ENCODE data around the gene LMO3.

The LMO3 gene

DNA sequence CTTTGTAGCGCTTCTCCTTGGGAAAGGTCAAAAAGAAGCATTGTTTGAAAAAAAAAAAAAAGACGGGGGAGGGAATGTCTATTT lies at the start of gene LMO3:
TSS of gene LMO3 (minus strand) at position 46 of the 84 bp plus-strand sequence. CDS start 5,302 bp downstream, outside the sequence.
- no peak within 1 kb of the TSS for H3K4me3 Mint-ChIP-seq
- no peak for DNase-seq
- peaks cover 62% of the 10 kb centered on the region for H3K27me3 Mint-ChIP-seq
- H3K9me3 Mint-ChIP-seq, result peaks cover 2% of the 10 kb centered on the region
- H3K36me3 Mint-ChIP-seq (ENCODE audit: low read depth), result no peaks in the 10 kb centered on the region
- no peak within 1 kb of the TSS for H3K27ac Mint-ChIP-seq
- no peaks in the 10 kb centered on the region for H3K4me1 Mint-ChIP-seq (ENCODE audit: low read depth)

GRCh38 chr12:16636435-16637055 lies 30.6 kb upstream of the LMO3 start:
- H3K27me3 Mint-ChIP-seq, result no peaks in the 10 kb centered on the region
- H3K36me3 Mint-ChIP-seq (ENCODE audit: low read depth), result no peaks in the 10 kb centered on the region
- H3K9me3 Mint-ChIP-seq, result peaks cover 3% of the 10 kb centered on the region
- no peaks in the 10 kb centered on the region for H3K4me1 Mint-ChIP-seq (ENCODE audit: low read depth)
- DNase-seq, result no peak
- H3K27ac Mint-ChIP-seq, result no peak overlapping the region
- H3K4me3 Mint-ChIP-seq, result no peak overlapping the region

DNA sequence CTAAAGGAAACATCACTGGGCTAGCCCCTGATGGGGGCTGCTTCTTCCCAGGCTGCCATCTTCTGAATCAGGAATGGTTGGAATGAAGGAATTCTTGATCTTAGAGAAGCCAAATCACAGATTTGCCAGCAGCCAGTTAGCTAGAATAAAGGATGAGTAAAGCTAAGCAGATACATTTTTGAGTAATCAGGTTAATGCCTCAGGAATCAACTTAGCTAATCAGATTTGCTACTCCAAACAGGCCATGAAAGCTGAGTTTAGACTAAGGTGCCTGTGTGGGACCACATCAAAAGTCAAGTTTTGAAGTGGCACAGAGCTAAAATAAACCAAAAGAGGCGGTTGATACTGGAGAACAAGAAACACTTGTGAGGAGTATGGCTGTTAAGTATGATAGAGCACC lies 28.8 kb upstream of the LMO3 start:
- H3K36me3 Mint-ChIP-seq (ENCODE audit: low read depth), result no peaks in the 10 kb centered on the region
- no peak overlapping the region for H3K4me3 Mint-ChIP-seq
- DNase-seq, result no peak
- H3K9me3 Mint-ChIP-seq, result peaks cover 6% of the 10 kb centered on the region
- no peaks in the 10 kb centered on the region for H3K4me1 Mint-ChIP-seq (ENCODE audit: low read depth)
- H3K27me3 Mint-ChIP-seq, result no peaks in the 10 kb centered on the region
- no peak overlapping the region for H3K27ac Mint-ChIP-seq

DNA sequence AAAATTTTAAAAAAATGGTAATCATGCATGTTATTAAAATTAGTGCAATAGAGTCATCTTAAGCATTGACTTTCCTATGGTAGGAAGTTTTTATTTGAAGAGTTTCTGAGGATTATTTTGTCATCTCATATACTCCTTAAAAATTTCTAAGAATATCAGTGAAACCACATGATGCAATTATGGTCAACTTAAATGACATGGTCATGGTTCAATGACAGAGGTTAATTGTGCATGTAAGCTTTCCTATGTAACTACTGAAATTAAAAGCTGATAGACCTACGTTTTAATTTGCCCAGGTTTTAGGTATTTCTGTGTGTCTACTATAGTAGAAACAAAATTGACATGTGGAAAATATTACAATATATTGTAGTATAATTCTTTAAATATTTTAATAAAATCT lies 21.0 kb upstream of the LMO3 start:
- DNase-seq, result no peak
- peaks cover 7% of the 10 kb centered on the region for H3K9me3 Mint-ChIP-seq
- no peaks in the 10 kb centered on the region for H3K4me1 Mint-ChIP-seq (ENCODE audit: low read depth)
- no peaks in the 10 kb centered on the region for H3K27me3 Mint-ChIP-seq
- no peaks in the 10 kb centered on the region for H3K36me3 Mint-ChIP-seq (ENCODE audit: low read depth)
- H3K4me3 Mint-ChIP-seq, result no peak overlapping the region
- H3K27ac Mint-ChIP-seq, result no peak overlapping the region

DNA sequence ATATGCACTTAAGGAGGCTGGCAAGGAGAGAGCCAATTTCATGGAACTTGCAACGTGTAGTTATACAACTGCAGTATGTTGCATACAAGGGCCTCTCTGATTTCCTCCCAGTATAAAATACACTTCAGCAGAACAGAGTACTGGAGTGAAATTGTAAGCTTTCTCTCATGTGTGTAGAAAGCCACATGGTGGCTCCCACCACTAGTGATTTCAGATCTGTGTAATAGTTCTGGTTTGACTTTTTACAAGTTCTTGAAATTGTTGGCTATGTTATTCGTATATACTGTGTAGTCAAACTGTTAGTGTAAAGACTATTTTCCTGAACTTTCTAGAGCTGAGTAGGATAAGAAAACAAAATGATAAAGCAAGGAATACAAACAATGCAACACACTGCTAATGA lies 16.4 kb upstream of the LMO3 start:
- H3K27me3 Mint-ChIP-seq, result no peaks in the 10 kb centered on the region
- no peak overlapping the region for H3K27ac Mint-ChIP-seq
- H3K4me3 Mint-ChIP-seq, result no peak overlapping the region
- no peaks in the 10 kb centered on the region for H3K36me3 Mint-ChIP-seq (ENCODE audit: low read depth)
- DNase-seq, result no peak
- H3K4me1 Mint-ChIP-seq (ENCODE audit: low read depth), result no peaks in the 10 kb centered on the region
- peaks cover 2% of the 10 kb centered on the region for H3K9me3 Mint-ChIP-seq

DNA sequence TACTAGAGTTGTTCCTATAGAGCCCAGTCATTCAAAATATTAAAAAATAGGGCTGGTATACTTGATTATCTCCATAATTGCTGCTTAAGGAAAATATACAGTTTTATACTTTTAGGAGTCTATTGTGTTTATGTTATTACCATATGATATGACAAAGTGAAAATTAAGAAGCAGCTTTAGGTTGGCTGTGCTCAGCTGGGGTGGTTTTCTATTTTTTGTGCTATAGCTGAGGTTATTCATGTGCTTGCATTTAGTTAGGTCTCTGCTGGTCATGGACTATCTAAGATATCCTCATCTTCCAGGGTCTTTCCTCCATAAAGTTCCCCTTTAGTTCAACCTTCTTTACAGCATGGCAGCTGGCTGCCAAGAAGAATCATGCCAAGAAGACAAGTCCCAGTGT lies 13.6 kb upstream of the LMO3 start:
- H3K9me3 Mint-ChIP-seq, result peaks cover 2% of the 10 kb centered on the region
- H3K4me1 Mint-ChIP-seq (ENCODE audit: low read depth), result no peaks in the 10 kb centered on the region
- H3K27me3 Mint-ChIP-seq, result no peaks in the 10 kb centered on the region
- DNase-seq, result no peak
- H3K4me3 Mint-ChIP-seq, result no peak overlapping the region
- no peak overlapping the region for H3K27ac Mint-ChIP-seq
- no peaks in the 10 kb centered on the region for H3K36me3 Mint-ChIP-seq (ENCODE audit: low read depth)

GRCh38 chr12:16618256-16618655 lies 12.3 kb upstream of the LMO3 start:
- Mint-ChIP-seq H3K27me3 (no peaks in the 10 kb centered on the region), H3K36me3 (ENCODE audit: low read depth) (no peaks in the 10 kb centered on the region), H3K4me3 (no peak overlapping the region), H3K27ac (no peak overlapping the region), H3K9me3 (peaks cover 2% of the 10 kb centered on the region), H3K4me1 (ENCODE audit: low read depth) (no peaks in the 10 kb centered on the region)
- no peak for DNase-seq

- no peak overlapping the region for H3K27ac Mint-ChIP-seq
- H3K36me3 Mint-ChIP-seq (ENCODE audit: low read depth), result no peaks in the 10 kb centered on the region
- H3K4me3 Mint-ChIP-seq, result no peak overlapping the region
- no peak for DNase-seq
- peaks cover 17% of the 10 kb centered on the region for H3K27me3 Mint-ChIP-seq
- H3K4me1 Mint-ChIP-seq (ENCODE audit: low read depth), result no peaks in the 10 kb centered on the region
- no peaks in the 10 kb centered on the region for H3K9me3 Mint-ChIP-seq
These were observed 7.2 kb upstream of the LMO3 start for GRCh38 chr12:16613199-16613598.

DNA sequence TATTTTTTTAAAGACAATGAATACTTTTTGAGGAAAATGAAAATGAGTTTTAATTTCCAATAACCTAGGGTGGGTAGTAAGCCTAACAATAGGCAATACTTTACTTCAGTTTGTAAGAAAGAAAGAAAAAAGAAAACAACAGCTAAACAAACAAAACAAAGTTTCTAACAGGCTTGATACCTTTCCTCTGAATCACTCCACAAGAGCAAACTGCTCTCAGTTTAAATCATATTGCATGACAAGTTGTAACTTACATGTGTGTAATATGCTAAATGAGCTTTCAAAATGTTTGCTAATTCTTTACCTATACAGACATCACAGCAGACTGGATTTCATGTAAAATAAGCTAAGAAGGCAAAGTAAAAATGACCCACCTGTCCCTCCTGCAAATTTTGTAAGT lies 6.7 kb upstream of the LMO3 start:
- DNase-seq, result no peak
- Mint-ChIP-seq H3K27ac (no peak overlapping the region), H3K4me1 (ENCODE audit: low read depth) (no peaks in the 10 kb centered on the region), H3K36me3 (ENCODE audit: low read depth) (no peaks in the 10 kb centered on the region), H3K4me3 (no peak overlapping the region), H3K9me3 (no peaks in the 10 kb centered on the region), H3K27me3 (peaks cover 23% of the 10 kb centered on the region)

GRCh38 chr12:16611146-16611545 lies 5.2 kb upstream of the LMO3 start:
- no peaks in the 10 kb centered on the region for H3K36me3 Mint-ChIP-seq (ENCODE audit: low read depth)
- no peak overlapping the region for H3K27ac Mint-ChIP-seq
- no peaks in the 10 kb centered on the region for H3K4me1 Mint-ChIP-seq (ENCODE audit: low read depth)
- H3K4me3 Mint-ChIP-seq, result no peak overlapping the region
- DNase-seq, result no peak
- no peaks in the 10 kb centered on the region for H3K9me3 Mint-ChIP-seq
- H3K27me3 Mint-ChIP-seq, result peaks cover 37% of the 10 kb centered on the region

- Mint-ChIP-seq H3K4me1 (ENCODE audit: low read depth) (no peaks in the 10 kb centered on the region), H3K4me3 (no peak overlapping the region), H3K36me3 (ENCODE audit: low read depth) (no peaks in the 10 kb centered on the region), H3K9me3 (no peaks in the 10 kb centered on the region), H3K27ac (no peak overlapping the region), H3K27me3 (peaks cover 41% of the 10 kb centered on the region)
- DNase-seq, result no peak
These were observed 4.8 kb upstream of the LMO3 start for GRCh38 chr12:16610743-16611142.

GRCh38 chr12:16610001-16610585 lies 4.1 kb upstream of the LMO3 start:
- H3K27me3 Mint-ChIP-seq, result peaks cover 46% of the 10 kb centered on the region
- no peaks in the 10 kb centered on the region for H3K9me3 Mint-ChIP-seq
- no peak overlapping the region for H3K4me3 Mint-ChIP-seq
- H3K4me1 Mint-ChIP-seq (ENCODE audit: low read depth), result no peaks in the 10 kb centered on the region
- no peaks in the 10 kb centered on the region for H3K36me3 Mint-ChIP-seq (ENCODE audit: low read depth)
- DNase-seq, result no peak
- no peak overlapping the region for H3K27ac Mint-ChIP-seq

DNA sequence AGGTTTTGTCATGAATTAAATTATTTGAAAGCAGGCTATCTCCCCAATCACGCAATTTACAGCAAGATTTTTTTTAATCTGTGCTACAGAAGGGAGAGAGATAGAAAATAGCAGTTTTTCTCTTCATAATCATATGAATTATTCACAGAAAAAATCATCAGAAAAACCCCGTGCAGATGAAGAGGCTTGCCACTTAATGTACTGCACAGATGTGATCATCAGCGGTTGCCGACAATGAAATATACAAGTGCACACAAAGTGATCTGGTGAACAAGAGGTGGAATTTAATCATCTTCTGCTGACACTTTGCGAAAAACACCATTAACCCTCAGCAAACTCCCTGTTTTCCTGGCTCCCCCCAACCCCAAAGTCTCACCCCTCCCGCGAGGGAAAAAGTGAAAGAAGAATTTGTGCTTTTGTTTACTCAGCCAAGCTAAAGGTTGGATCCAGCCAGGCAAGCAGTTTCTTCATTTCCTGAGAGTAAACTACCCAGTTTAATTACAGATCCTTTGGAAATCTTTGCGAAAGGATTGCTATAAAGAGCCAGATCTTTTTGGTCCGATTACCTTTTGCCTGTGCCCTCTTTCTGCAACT lies 3.1 kb upstream of the LMO3 start:
- H3K36me3 Mint-ChIP-seq (ENCODE audit: low read depth), result no peaks in the 10 kb centered on the region
- peaks cover 56% of the 10 kb centered on the region for H3K27me3 Mint-ChIP-seq
- H3K4me1 Mint-ChIP-seq (ENCODE audit: low read depth), result no peaks in the 10 kb centered on the region
- DNase-seq, result no peak
- no peak overlapping the region for H3K27ac Mint-ChIP-seq
- H3K4me3 Mint-ChIP-seq, result no peak overlapping the region
- no peaks in the 10 kb centered on the region for H3K9me3 Mint-ChIP-seq

- Mint-ChIP-seq H3K36me3 (ENCODE audit: low read depth) (no peaks in the 10 kb centered on the region), H3K27me3 (peaks cover 62% of the 10 kb centered on the region), H3K9me3 (no peaks in the 10 kb centered on the region), H3K4me3 (no peak overlapping the region), H3K4me1 (ENCODE audit: low read depth) (no peaks in the 10 kb centered on the region), H3K27ac (no peak overlapping the region)
- no peak for DNase-seq
These were observed 2.2 kb upstream of the LMO3 start for GRCh38 chr12:16607906-16608775.

DNA sequence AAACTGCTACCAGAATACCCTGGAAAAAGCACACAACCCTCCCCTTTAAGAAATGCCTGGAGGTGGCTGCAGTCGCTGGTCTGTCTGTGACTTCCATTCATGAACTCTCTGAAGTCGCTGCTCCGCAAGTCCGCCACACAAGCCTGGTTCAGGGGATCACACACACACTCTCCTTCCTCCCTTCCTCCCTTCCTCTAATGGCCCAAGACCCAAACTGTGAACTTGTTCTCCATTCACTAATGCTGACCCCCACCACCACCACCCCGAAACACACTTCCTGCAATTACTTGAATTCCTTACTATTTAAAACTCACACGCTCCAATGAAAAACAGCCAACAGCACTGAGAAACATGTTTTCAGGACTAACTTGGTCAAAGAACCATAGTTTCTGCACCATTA lies 1.0 kb upstream of the LMO3 start:
- H3K9me3 Mint-ChIP-seq, result no peaks in the 10 kb centered on the region
- DNase-seq, result no peak
- no peak overlapping the region for H3K4me3 Mint-ChIP-seq
- no peaks in the 10 kb centered on the region for H3K36me3 Mint-ChIP-seq (ENCODE audit: low read depth)
- no peak overlapping the region for H3K27ac Mint-ChIP-seq
- H3K27me3 Mint-ChIP-seq, result peaks cover 62% of the 10 kb centered on the region
- H3K4me1 Mint-ChIP-seq (ENCODE audit: low read depth), result no peaks in the 10 kb centered on the region

All from activated T-cell treated with anti-CD3 and anti-CD28 coated beads, Interleukin-2, amount 50 U/mL, for 24 hours (primary cell).